Measurements from ENCODE around the gene RIMS4. TPM values are rescaled to one million over a fixed set of nuclear protein-coding genes. Genes with fewer than 3 reads are reported as not detected.

Gene RIMS4
- total RNA-seq, 3 donors from 2014 or later, result 0.66 to 1.8 (median 0.96) TPM

DNA sequence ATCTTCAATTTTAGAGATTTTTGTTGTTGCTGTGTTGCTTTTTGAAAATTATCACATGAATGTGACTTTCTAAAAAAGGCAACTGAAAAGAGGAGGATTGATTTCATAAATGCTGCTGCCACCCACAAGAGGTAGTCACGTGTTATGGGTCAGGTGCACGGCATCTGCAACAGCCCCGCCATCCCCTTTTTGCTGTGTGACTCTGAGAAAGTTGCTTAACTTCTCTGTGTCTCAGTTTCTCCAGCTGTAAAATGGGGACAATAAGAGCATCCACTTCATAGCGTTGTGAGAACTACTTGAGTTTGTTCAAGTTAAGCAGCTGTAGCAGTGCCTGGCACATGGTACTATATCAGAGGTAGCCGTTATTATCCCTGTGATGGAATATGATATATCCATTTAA is 84.5 kb downstream of the RIMS4 start:
- Histone ChIP-seq H3K27me3 (no peaks in the 10 kb centered on the region), H3K4me3 (no peak overlapping the region), H3K27ac (no peak overlapping the region), H3K4me1 (no peaks in the 10 kb centered on the region), H3K9me3 (no peaks in the 10 kb centered on the region), H3K36me3 (no peaks in the 10 kb centered on the region)
- TF ChIP-seq POLR2AphosphoS5 (IDR thresholded peaks at IDR 0.05), result no peak
- TF ChIP-seq, protein P1, sequence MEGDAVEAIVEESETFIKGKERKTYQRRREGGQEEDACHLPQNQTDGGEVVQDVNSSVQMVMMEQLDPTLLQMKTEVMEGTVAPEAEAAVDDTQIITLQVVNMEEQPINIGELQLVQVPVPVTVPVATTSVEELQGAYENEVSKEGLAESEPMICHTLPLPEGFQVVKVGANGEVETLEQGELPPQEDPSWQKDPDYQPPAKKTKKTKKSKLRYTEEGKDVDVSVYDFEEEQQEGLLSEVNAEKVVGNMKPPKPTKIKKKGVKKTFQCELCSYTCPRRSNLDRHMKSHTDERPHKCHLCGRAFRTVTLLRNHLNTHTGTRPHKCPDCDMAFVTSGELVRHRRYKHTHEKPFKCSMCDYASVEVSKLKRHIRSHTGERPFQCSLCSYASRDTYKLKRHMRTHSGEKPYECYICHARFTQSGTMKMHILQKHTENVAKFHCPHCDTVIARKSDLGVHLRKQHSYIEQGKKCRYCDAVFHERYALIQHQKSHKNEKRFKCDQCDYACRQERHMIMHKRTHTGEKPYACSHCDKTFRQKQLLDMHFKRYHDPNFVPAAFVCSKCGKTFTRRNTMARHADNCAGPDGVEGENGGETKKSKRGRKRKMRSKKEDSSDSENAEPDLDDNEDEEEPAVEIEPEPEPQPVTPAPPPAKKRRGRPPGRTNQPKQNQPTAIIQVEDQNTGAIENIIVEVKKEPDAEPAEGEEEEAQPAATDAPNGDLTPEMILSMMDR (IDR thresholded peaks at IDR 0.05), result no peak
- no peak for TF ChIP-seq POLR2A (IDR thresholded peaks at IDR 0.05)
- no peak for DNase-seq (ENCODE audit: low spot score in 2 of 2)
- intact Hi-C loops (cut with DNase I; ENCODE audit: low total_unique reads), result no loop called here

DNA sequence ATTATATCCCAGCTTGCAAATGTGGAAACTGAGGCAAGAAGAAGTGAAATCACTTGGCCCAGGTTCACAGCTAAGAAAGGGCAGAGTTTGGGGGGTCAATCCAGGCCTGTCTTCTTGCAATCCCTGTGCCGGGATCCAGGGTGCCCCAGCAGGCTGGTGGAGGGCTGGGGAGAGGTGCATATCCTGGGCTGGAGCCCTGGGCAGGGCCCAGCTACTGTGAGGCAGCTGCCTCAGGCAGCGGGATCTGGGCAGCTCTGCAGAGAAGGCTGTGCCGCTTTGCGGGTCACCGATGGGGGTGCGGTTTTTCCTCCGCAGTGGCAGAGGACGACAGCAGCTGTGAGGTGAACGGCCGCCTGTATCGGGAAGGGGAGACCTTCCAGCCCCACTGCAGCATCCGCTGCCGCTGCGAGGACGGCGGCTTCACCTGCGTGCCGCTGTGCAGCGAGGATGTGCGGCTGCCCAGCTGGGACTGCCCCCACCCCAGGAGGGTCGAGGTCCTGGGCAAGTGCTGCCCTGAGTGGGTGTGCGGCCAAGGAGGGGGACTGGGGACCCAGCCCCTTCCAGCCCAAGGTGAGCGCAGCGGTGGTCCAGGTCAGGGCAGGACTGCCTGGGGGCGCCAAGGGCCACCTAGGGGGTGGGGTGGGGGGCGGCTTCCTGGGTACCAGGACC is 85.8 kb downstream of the RIMS4 start:
- intact Hi-C loops (cut with DNase I; ENCODE audit: low total_unique reads), result loop anchor here (5.0 kb wide), 1 partner anchor 693 kb away; the partner anchor contains the start of gene PIGT
- H3K4me3 ChIP-seq, result no peak overlapping the region
- no peaks in the 10 kb centered on the region for H3K27me3 ChIP-seq
- H3K4me1 ChIP-seq, result no peaks in the 10 kb centered on the region
- no peaks in the 10 kb centered on the region for H3K9me3 ChIP-seq
- no peak overlapping the region for H3K27ac ChIP-seq
- no peak for DNase-seq (ENCODE audit: low spot score in 2 of 2)
- no peak for TF ChIP-seq POLR2AphosphoS5 (IDR thresholded peaks at IDR 0.05)
- TF ChIP-seq, protein P1 (IDR thresholded peaks at IDR 0.05), result no peak
- no peak for TF ChIP-seq POLR2A (IDR thresholded peaks at IDR 0.05)
- no peaks in the 10 kb centered on the region for H3K36me3 ChIP-seq

DNA sequence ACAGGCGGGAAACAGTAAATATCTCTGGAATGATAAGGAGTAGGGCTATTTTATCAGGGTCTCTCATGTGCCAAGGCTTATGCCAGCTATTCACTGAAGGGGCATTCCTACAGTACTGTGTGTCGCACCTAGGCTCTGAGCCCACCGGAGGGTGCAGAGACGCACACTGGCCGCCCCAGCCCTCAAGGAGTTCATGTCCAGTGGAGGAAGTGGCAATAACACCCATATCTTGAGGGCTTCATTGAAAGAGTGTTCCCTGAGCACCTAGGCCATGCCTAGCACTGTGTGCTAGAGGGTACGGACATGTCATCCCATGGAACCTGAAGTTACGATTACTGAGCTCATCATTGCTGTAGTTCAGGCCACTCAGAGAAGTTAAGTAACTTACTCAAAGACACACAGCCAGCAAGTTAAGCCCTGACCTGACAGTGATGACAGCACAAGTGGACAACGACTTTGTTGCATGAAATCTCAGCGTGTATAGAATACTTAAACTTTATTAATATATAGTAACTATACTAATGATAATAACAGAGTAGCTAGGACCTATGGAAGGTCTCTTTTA is 86.5 kb downstream of the RIMS4 start:
- DNase-seq (ENCODE audit: low spot score in 2 of 2), result no peak
- Histone ChIP-seq H3K27me3 (no peaks in the 10 kb centered on the region), H3K4me1 (no peaks in the 10 kb centered on the region), H3K27ac (no peak overlapping the region), H3K9me3 (no peaks in the 10 kb centered on the region), H3K36me3 (no peaks in the 10 kb centered on the region), H3K4me3 (no peak overlapping the region)
- TF ChIP-seq, protein P1 (IDR thresholded peaks at IDR 0.05), result no peak
- TF ChIP-seq POLR2AphosphoS5 (IDR thresholded peaks at IDR 0.05) (no peak), POLR2A (IDR thresholded peaks at IDR 0.05) (no peak)
- intact Hi-C loops (cut with DNase I; ENCODE audit: low total_unique reads), result loop anchor here (5.0 kb wide), 1 partner anchor 693 kb away; the partner anchor contains the start of gene PIGT

DNA sequence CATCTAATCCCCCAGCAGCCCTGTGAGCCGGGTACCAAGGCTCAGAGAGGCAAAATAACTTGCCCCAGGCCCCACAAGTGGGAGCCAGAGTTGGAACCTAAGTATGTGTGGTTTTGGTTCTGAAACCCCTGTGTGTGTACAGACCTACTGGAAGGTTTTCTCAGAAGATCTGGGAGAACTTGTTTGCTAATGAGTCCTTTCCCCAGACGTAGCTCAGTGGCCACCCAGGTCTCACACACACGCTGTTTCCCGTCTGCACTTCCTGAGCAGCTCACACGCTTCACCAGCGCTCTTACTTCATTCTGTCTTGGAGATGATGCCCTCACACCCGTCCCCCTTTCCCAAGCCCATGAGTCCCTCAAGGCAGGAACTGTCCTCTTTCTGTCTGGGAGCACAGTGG is 87.0 kb downstream of the RIMS4 start:
- Histone ChIP-seq H3K9me3 (no peaks in the 10 kb centered on the region), H3K4me1 (no peaks in the 10 kb centered on the region), H3K27ac (no peak overlapping the region), H3K4me3 (no peak overlapping the region), H3K27me3 (no peaks in the 10 kb centered on the region), H3K36me3 (no peaks in the 10 kb centered on the region)
- TF ChIP-seq POLR2A (IDR thresholded peaks at IDR 0.05) (no peak), POLR2AphosphoS5 (IDR thresholded peaks at IDR 0.05) (no peak)
- TF ChIP-seq, protein P1 (IDR thresholded peaks at IDR 0.05), result no peak
- intact Hi-C loops (cut with DNase I; ENCODE audit: low total_unique reads), result loop anchor here (5.0 kb wide), 1 partner anchor 694 kb away; the partner anchor contains the start of gene PIGT
- no peak for DNase-seq (ENCODE audit: low spot score in 2 of 2)

DNA sequence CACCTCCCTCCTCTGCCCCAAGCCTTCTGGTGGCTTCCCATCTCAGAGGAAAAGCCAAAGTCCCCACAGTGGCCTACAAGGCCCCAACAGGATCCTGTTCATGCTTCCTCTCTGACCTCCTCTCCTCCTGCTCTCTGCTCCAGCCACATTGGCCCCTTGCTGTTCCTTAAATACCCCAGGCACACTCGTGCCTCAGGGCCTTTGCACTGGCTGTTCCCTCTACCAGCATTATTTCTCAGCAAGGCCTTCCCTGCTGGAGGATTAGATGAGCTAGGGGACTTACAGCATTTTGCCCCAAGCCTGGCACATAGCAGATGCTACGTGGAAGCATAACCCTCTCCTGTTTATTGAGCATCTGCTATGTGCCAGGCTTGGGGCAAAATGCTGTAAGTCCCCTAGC is 87.4 kb downstream of the RIMS4 start:
- intact Hi-C loops (cut with DNase I; ENCODE audit: low total_unique reads), result loop anchor here (5.0 kb wide), 1 partner anchor 694 kb away; the partner anchor contains the start of gene PIGT
- no peaks in the 10 kb centered on the region for H3K27me3 ChIP-seq

More for the DNA sequence above, 87.4 kb downstream of the RIMS4 start:
- DNase-seq (ENCODE audit: low spot score in 2 of 2), result no peak
- TF ChIP-seq, protein P1 (IDR thresholded peaks at IDR 0.05), result no peak
- TF ChIP-seq POLR2AphosphoS5 (IDR thresholded peaks at IDR 0.05) (no peak), POLR2A (IDR thresholded peaks at IDR 0.05) (no peak)
- Histone ChIP-seq H3K4me3 (no peak overlapping the region), H3K4me1 (no peaks in the 10 kb centered on the region), H3K27ac (peak overlapping the region in 1 of 2 donors; percentile 8), H3K36me3 (no peaks in the 10 kb centered on the region), H3K9me3 (no peaks in the 10 kb centered on the region)
